Tibial artery (tissue), 4 donors: ENCODE results near the gene DNAH11.

Experiments used
- DNase-seq, 2 donors: peaks; one replicate each; pipeline ENCODE4 v3.0.0-alpha.2; 2019
- H3K27ac ChIP-seq, 2 donors: fragments of 200-600 bp; sonication (generic) in 1 of 2; 1 replicate in 1 of 2; 2 replicates in 1 of 2; pipeline ENCODE4 v1.5.1; 2018 to 2019; ENCODE audit warnings: mild to moderate bottlenecking in 1 of 2
- H3K27me3 ChIP-seq, 2 donors: fragments of 200-600 bp; sonication (generic) in 1 of 2; one replicate each; pipeline versions ENCODE4 v1.5.1 to v1.6.0; 2016 to 2019
- H3K36me3 ChIP-seq, 3 donors: fragments of 200-600 bp; sonication (generic) in 2 of 3; one replicate each; pipeline ENCODE4 v1.5.1; 2016 to 2019; ENCODE audit warnings: mild to moderate bottlenecking in 2 of 3
- H3K4me1 ChIP-seq, 4 donors: fragments of 200-600 bp; sonication (generic) in 2 of 4; 1 replicate in 3 of 4; 2 replicates in 1 of 4; pipeline ENCODE4 v1.5.1; 2016 to 2019
- H3K4me3 ChIP-seq, 2 donors: fragments of 200-600 bp; sonication (generic) in 1 of 2; 1 replicate in 1 of 2; 2 replicates in 1 of 2; pipeline ENCODE4 v1.5.1; 2018 to 2019; ENCODE audit warnings: mild to moderate bottlenecking in 2 of 2
- H3K9me3 ChIP-seq, 3 donors: fragments of 200-600 bp; sonication (generic) in 1 of 3; one replicate each; pipeline ENCODE4 v1.5.1; 2016 to 2019
- intact Hi-C: fragments of 100-400 bp; cut with DNase I; formaldehyde crosslinking; loops from one replicate; pipeline ENCODE4 v1.15.0; 2023; ENCODE audit warnings: low total_unique reads
- TF ChIP-seq, protein P1 (sequence below), 2 experiments: fragments of 200-600 bp in 1 of 2; fragments of 450-650 bp in 1 of 2; IDR thresholded peaks; one replicate each; pipeline ENCODE4 v1.5.1; 2017 to 2019; ENCODE audit warnings: antibody characterized with exemption in 2 of 2, mild to moderate bottlenecking in 1 of 2, moderate library complexity in 1 of 2

DNAH11 gene

DNA sequence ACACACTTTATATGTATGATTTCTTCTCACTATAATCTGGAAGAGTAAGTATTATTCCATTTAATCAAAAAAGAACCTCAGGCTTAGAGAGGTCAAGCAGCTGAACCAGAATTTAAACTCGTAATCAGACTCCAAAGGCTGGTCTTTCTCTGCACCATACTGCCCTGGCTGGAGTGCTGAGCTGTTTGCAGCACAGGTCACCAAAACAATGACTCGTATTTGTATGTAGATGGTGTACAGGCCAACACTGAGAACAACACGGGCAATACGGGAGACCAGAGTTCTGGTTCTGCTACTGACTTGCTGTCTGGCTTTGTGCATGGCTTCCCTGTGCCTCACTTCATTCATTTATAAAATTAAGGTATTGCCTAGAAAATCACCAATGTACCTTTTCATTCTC lies 344.9 kb downstream of the DNAH11 start:
- intact Hi-C loops, result no loop called here
- H3K9me3 ChIP-seq, result no peaks in the 10 kb centered on the region

DNA sequence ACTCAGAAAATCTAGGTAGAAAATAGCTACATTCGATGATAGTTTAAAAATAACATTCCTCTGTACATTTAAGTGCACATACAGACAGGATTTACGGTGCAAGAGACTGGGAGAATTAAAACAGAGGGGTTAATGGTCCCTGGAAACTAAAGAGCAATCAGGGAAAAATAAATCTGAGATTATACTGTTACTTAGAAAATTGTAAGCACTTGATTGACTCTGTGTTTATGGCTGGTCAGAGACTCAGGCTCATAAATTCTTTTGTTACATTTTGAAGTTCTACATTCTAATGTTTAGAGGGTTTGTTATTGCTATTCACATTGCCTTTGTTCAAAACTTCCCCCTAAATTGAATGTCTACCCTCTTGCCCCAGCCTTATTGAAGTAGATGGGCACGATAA lies 348.5 kb downstream of the DNAH11 start:
- H3K9me3 ChIP-seq, result no peaks in the 10 kb centered on the region
- H3K36me3 ChIP-seq, result no peaks in the 10 kb centered on the region
- intact Hi-C loops, result loop anchor here (2.0 kb wide), 1 partner anchor 16 kb away; no protein-coding TSS in a partner anchor
- no peak for DNase-seq
- H3K27ac ChIP-seq, result no peak overlapping the region
- no peaks in the 10 kb centered on the region for H3K27me3 ChIP-seq
- TF ChIP-seq, protein P1, sequence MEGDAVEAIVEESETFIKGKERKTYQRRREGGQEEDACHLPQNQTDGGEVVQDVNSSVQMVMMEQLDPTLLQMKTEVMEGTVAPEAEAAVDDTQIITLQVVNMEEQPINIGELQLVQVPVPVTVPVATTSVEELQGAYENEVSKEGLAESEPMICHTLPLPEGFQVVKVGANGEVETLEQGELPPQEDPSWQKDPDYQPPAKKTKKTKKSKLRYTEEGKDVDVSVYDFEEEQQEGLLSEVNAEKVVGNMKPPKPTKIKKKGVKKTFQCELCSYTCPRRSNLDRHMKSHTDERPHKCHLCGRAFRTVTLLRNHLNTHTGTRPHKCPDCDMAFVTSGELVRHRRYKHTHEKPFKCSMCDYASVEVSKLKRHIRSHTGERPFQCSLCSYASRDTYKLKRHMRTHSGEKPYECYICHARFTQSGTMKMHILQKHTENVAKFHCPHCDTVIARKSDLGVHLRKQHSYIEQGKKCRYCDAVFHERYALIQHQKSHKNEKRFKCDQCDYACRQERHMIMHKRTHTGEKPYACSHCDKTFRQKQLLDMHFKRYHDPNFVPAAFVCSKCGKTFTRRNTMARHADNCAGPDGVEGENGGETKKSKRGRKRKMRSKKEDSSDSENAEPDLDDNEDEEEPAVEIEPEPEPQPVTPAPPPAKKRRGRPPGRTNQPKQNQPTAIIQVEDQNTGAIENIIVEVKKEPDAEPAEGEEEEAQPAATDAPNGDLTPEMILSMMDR (IDR thresholded peaks at IDR 0.05), result no peak
- H3K4me1 ChIP-seq, result no peaks in the 10 kb centered on the region
- H3K4me3 ChIP-seq, result no peak overlapping the region

More for the DNA sequence above, 344.9 kb downstream of the DNAH11 start:
- Histone ChIP-seq H3K27me3 (no peaks in the 10 kb centered on the region), H3K36me3 (no peaks in the 10 kb centered on the region), H3K27ac (no peak overlapping the region), H3K4me1 (no peaks in the 10 kb centered on the region), H3K4me3 (no peak overlapping the region)
- TF ChIP-seq, protein P1 (IDR thresholded peaks at IDR 0.05), result no peak
- DNase-seq, result no peak

DNA sequence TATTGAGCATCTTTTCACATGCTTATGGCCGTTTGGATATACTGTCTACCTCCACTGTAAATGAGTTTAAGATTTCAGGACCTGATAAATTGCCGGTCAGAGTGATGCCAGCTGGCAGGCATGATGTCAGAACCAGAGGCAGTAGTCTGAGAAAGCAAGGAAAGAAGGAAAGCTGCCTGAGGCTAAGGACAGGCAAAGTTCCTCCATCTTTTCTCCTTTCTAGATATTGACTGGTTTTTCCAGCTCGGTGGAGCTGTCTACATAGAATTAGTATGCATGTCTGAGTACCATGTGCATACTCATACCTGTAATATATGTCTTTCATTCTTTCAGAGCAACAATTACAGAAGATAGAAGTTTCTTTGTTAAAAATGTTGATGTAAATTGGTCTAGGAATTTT lies 350.6 kb downstream of the DNAH11 start:
- Histone ChIP-seq H3K4me1 (no peaks in the 10 kb centered on the region), H3K27ac (no peak overlapping the region), H3K36me3 (no peaks in the 10 kb centered on the region), H3K9me3 (no peaks in the 10 kb centered on the region), H3K27me3 (no peaks in the 10 kb centered on the region), H3K4me3 (no peak overlapping the region)
- TF ChIP-seq, protein P1 (IDR thresholded peaks at IDR 0.05), result no peak
- intact Hi-C loops, result no loop called here
- DNase-seq, result no peak

DNA sequence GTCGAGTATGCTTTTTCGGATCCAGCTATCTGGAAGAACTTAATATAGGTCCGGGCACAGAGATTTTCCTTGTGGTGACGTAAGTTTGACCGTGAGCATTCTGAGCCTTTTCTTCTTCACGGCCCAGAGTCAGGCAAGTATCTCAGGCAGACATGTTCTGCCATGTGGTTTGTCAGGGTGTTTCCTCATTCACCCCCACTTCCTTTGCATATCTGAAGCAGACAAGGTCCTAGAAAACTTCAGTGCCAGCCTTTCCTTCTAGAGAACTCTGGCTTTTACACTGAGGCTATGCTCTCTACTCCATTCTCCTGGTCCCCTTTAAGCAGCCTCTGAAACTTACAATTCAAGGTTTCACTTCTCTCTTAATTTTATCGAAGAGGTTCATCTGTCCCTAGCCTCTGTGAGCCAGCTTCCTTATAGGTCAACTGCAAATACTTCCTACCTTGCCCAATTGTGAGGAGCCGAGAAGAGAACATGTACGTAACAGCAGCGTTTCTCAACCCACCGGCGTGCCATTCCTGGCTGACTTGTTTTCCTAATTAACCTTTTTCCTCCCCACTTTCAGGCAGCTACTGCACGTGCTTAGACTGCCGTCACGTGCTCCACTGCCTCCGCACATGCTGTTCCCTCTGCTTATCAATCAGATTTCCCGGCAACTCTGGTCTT lies 355.6 kb downstream of the DNAH11 start:
- Histone ChIP-seq H3K4me3 (no peak overlapping the region), H3K27ac (no peak overlapping the region), H3K4me1 (no peaks in the 10 kb centered on the region), H3K9me3 (no peaks in the 10 kb centered on the region), H3K36me3 (peaks cover 0 to 33% (median 0%) of the 10 kb centered on the region in 3 donors), H3K27me3 (no peaks in the 10 kb centered on the region)
- TF ChIP-seq, protein P1 (IDR thresholded peaks at IDR 0.05), result no peak
- DNase-seq, result no peak
- intact Hi-C loops, result no loop called here

DNA sequence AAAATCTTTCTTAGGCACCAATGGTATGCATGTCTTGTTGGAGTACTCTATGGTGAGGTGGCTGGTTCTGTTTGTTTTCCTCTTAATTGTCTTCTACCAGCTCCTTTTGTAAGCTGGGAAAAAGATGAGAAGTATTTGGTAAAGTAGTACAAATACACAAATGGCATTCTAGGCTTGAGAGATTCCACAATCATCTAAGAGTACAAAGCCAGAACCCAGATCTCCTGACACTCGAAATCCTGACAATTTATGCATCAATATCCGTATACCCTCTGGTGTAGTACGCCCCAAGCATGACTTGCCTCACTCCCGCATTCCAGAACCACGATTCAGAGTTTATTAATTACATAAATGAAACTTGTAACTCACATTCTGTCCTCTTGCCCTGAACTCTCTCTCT lies 359.4 kb downstream of the DNAH11 start:
- Histone ChIP-seq H3K27ac (no peak overlapping the region), H3K9me3 (no peaks in the 10 kb centered on the region), H3K4me1 (no peaks in the 10 kb centered on the region), H3K27me3 (no peaks in the 10 kb centered on the region), H3K4me3 (no peak overlapping the region), H3K36me3 (peaks cover 0 to 65% (median 0%) of the 10 kb centered on the region in 3 donors)
- DNase-seq, result no peak
- intact Hi-C loops, result no loop called here
- TF ChIP-seq, protein P1 (IDR thresholded peaks at IDR 0.05), result no peak
